Spleen (tissue), 11 donors: ENCODE data around the gene PPP1R13B. TPM values are rescaled to one million over a fixed set of nuclear protein-coding genes. Genes with fewer than 3 reads are reported as not detected.

Experiments used
- DNase-seq: peaks from one replicate; pipeline ENCODE4 v3.0.0-alpha.2; 2020
- H3K27ac ChIP-seq, 8 donors: fragments of 200-600 bp; sonication (generic) in 7 of 8; 1 replicate in 4 of 8; 2 replicates in 4 of 8; pipeline versions ENCODE4 v1.5.0 to v1.8.0; 2016 to 2021; ENCODE audit warnings: inconsistent platforms in 4 of 8, mild to moderate bottlenecking in 4 of 8, moderate library complexity in 1 of 8
- H3K27me3 ChIP-seq, 7 donors: fragments of 200-600 bp; sonication (generic) in 6 of 7; replicated peaks in 1 of 7; 1 replicate in 4 of 7; 2 replicates in 3 of 7; pipeline versions ENCODE4 v1.5.0 to v1.8.0; 2016 to 2021; ENCODE audit warnings: inconsistent platforms in 3 of 7, mild to moderate bottlenecking in 1 of 7
- H3K36me3 ChIP-seq, 6 donors: fragments of 200-600 bp; sonication (generic) in 5 of 6; 1 replicate in 4 of 6; 2 replicates in 2 of 6; pipeline versions ENCODE4 v1.5.0 to v1.8.0; 2016 to 2021; ENCODE audit warnings: inconsistent platforms in 2 of 6
- H3K4me1 ChIP-seq, 6 donors: fragments of 200-600 bp; sonication (generic) in 5 of 6; 1 replicate in 3 of 6; 2 replicates in 3 of 6; pipeline versions ENCODE4 v1.5.0 to v1.8.0; 2016 to 2021; ENCODE audit warnings: inconsistent platforms in 3 of 6
- H3K4me3 ChIP-seq, 8 donors: fragments of 200-600 bp; sonication (generic) in 7 of 8; 1 replicate in 4 of 8; 2 replicates in 4 of 8; pipeline versions ENCODE4 v1.5.0 to v1.8.0; 2016 to 2021; ENCODE audit warnings: inconsistent platforms in 4 of 8, mild to moderate bottlenecking in 4 of 8, moderate library complexity in 2 of 8
- H3K9me3 ChIP-seq, 8 donors: fragments of 200-600 bp; sonication (generic) in 7 of 8; 1 replicate in 4 of 8; 2 replicates in 4 of 8; pipeline versions ENCODE4 v1.5.0 to v1.8.0; 2016 to 2021; ENCODE audit warnings: inconsistent platforms in 4 of 8
- POLR2A ChIP-seq, 3 donors: fragments of 450-650 bp; IDR thresholded peaks; one replicate each; pipeline ENCODE4 v1.5.1; 2017; ENCODE audit warnings: antibody characterized with exemption in 3 of 3, mild to moderate bottlenecking in 1 of 3
- POLR2AphosphoS5 ChIP-seq, 3 donors: sonication (generic); formaldehyde crosslinking; IDR thresholded peaks; one replicate each; pipeline ENCODE4 v1.5.1; 2017; ENCODE audit warnings: antibody characterized with exemption in 3 of 3
- WGBS, 5 donors: extraction: QIAGEN DNeasy Blood & Tissue Kit in 3 of 5; methylation state at CpG; one replicate each; pipeline versions ENCODE4 v1.1.5 to v1.1.7; 2013 to 2018; 5-methylcytosine and 5-hydroxymethylcytosine counted together
- intact Hi-C: fragments of 100-400 bp; cut with DNase I; formaldehyde crosslinking; loops from one replicate; pipeline ENCODE4 v1.15.0; 2023; ENCODE audit warnings: low total_unique reads
- polyA plus RNA-seq, 3 donors: library from polyadenylated mRNA; stranded (reverse); fragments of 200-250 nt; gene quantifications; one replicate each; pipeline ENCODE4 v1.2.1, GENCODE V29; 2013
- total RNA-seq, 7 donors: library from RNA; depleted of rRNA in 3 of 7; stranded (reverse); fragments of >200 nt in 3 of 7; fragmentation: NEBNext Ultra II Directional in 4 of 7; extraction: Animal tissue kit (Norgen Biotek cat#: 25700) in 4 of 7; gene quantifications; one replicate each; pipeline versions ENCODE4 v1.1.0 to v1.2.1, GENCODE V29; 2016 to 2021
- TF ChIP-seq, protein P1 (sequence below), 11 experiments: fragments of 200-600 bp in 7 of 11; fragments of 450-650 bp in 4 of 11; sonication (generic) in 4 of 11; IDR thresholded peaks in 8 of 11; conservative IDR thresholded peaks in 3 of 11; 1 replicate in 7 of 11; 2 replicates in 4 of 11; pipeline versions ENCODE4 v1.4.0 to v1.8.0; 2016 to 2021; ENCODE audit warnings: antibody characterized with exemption in 11 of 11, inconsistent platforms in 4 of 11, mild to moderate bottlenecking in 1 of 11
- donor health status: healthy with polysubstance abuse.
- donor health status: DM: no; HTN: no; CAD: no; lungs with moderate emphysema.
- donor health status: DM: no; HTN: no; CAD: no.
- donor health status: Bipolar disorder and iron deficiency.
- donor health status: healthy.
- donor health status: DM: no; HTN: no; CAD: no.
- donor health status: DM: yes; HTN: yes; CAD: no.

Gene PPP1R13B
- total and polyA plus RNA-seq, 10 donors, result 5.7 to 95.3 (median 36.6) TPM

DNA sequence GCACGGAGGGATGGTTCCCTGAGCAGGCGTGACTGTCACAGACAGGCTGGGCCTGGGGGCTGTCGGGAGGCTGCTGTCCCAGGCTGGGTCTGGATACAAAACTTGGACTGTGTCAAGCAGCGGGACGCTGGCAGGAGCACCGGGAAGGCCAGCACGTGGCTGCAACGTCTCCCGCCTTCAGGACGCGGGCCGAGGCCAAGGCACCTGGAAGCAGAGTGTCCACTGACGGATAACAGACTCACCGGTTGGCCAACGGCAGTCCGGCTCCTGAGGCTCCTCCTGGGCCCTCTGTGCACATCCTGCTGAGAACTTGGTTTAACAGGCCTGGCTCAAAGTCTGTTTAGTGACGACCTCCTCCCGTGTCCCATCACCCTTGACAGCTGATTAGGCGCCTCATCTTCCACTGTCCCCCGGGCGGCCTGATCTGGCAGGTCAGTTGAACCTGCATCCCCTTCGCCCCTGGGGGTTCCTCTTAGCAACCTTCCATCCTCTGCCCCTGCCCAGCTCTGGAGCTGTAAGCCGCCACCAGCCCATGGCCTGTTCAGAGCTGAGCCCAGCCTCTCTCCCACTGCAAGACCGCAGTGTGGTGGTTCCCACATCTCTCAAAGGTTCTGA lies 134.6 kb downstream of the PPP1R13B start:
- DNase-seq, result no peak
- peaks cover 25 to 90% (median 77%) of the 10 kb centered on the region in 6 donors for H3K4me1 ChIP-seq
- no peak overlapping the region for H3K4me3 ChIP-seq
- H3K27me3 ChIP-seq, result no peaks in the 10 kb centered on the region
- H3K36me3 ChIP-seq, result peaks cover 0 to 27% (median 7%) of the 10 kb centered on the region in 6 donors
- TF ChIP-seq, protein P1, sequence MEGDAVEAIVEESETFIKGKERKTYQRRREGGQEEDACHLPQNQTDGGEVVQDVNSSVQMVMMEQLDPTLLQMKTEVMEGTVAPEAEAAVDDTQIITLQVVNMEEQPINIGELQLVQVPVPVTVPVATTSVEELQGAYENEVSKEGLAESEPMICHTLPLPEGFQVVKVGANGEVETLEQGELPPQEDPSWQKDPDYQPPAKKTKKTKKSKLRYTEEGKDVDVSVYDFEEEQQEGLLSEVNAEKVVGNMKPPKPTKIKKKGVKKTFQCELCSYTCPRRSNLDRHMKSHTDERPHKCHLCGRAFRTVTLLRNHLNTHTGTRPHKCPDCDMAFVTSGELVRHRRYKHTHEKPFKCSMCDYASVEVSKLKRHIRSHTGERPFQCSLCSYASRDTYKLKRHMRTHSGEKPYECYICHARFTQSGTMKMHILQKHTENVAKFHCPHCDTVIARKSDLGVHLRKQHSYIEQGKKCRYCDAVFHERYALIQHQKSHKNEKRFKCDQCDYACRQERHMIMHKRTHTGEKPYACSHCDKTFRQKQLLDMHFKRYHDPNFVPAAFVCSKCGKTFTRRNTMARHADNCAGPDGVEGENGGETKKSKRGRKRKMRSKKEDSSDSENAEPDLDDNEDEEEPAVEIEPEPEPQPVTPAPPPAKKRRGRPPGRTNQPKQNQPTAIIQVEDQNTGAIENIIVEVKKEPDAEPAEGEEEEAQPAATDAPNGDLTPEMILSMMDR (IDR thresholded peaks at IDR 0.05 in 8 of 11, conservative IDR thresholded peaks at IDR 0.05 in 3 of 11), result no peak
- TF ChIP-seq POLR2A (IDR thresholded peaks at IDR 0.05), result no peak
- TF ChIP-seq POLR2AphosphoS5 (IDR thresholded peaks at IDR 0.05), result peak in 1 of 3 donors; percentile 12
- no peaks in the 10 kb centered on the region for H3K9me3 ChIP-seq
- intact Hi-C loops, result no loop called here
- WGBS, 5 donors, result 78 to 89% (median 84%) methylated on average over 9 to 24 of the region's 24 CpGs
- peak overlapping the region; percentile 19 to 88 (median 78) for H3K27ac ChIP-seq

DNA sequence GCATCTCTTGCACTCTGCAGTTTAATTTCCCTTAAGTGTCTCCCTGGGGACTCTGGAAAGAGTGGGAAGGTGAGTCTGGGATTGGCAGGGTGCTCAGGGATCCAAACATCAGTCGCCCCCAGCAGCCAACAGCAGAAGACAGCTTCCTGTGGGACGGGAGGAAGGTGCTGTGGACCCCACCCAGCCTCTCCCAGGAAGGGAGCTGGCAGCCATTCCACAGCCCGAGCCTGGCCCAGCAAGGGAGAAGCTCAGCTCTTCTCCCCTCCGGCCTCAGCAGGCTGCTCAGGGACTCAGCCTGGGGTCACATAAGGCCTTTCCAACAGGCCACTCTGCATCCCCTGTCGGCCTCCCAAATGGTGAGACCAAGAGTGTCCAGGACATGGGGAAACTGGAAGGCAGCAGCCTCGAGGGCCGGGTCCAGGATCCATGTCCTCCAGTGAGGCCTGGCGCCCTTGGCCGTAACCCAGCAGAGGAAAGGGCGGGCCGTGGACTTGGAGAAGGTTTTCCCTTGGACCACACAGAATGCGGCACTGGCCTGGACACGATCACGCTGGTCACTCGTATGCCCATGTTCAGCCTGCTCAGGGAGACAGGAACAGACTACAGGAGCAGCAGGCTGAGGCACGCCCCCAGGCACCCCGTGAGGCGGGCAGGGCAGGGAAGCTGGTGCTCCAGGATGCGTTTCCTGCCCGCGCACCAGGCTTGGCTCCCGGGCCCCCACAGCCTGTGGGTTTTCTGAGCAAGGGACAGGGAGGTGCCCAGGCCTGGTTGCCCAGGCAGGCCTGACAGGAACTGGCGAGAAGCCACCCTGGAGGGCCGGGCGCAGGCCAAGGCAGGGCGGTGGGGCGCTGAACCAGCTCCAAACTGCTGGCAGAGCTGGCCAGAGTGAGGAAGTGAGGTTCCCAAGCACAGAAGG lies 135.6 kb downstream of the PPP1R13B start:
- Histone ChIP-seq H3K27me3 (no peaks in the 10 kb centered on the region), H3K36me3 (peaks cover 0 to 36% (median 14%) of the 10 kb centered on the region in 6 donors), H3K27ac (peak overlapping the region; percentile 19 to 88 (median 78)), H3K4me3 (no peak overlapping the region), H3K9me3 (no peaks in the 10 kb centered on the region), H3K4me1 (peaks cover 22 to 90% (median 74%) of the 10 kb centered on the region in 6 donors)
- no peak for TF ChIP-seq POLR2A (IDR thresholded peaks at IDR 0.05)
- TF ChIP-seq POLR2AphosphoS5 (IDR thresholded peaks at IDR 0.05), result peak; percentile 77 to 87 (median 82)
- 59 to 75% (median 69%) methylated on average over 10 to 27 of the region's 27 CpGs for WGBS, 5 donors
- peak; percentile 92 for DNase-seq
- intact Hi-C loops, result no loop called here

DNA sequence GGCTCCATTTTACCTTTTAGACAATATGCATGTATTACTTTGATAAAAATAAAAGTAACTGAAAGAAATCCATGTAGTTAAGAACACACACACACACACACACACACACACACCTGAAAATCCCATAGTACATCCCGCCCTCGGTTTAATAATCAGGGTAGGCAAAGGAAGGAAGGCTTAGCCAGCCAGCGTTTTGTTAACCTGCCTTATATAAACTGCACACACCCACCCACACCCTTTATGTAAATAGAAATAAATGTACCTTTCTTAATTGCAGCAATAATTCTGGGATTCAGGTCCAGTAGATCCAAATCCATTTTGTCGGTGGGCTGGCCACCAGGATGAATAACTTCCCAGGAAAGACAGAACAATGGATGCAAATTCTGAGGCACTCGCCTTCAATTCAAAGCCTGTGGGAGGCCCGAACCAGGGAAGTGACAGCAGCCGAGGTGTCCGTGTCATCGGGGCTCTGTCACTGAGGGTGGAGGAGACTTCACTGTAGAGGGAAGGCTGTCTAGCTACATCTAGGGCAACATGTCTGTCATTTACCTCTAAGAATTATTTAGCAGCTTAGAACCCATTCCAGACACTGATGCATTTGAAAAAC lies 136.5 kb downstream of the PPP1R13B start:
- H3K27me3 ChIP-seq, result no peaks in the 10 kb centered on the region
- peaks cover 21 to 93% (median 76%) of the 10 kb centered on the region in 6 donors for H3K4me1 ChIP-seq
- intact Hi-C loops, result no loop called here
- TF ChIP-seq POLR2AphosphoS5 (IDR thresholded peaks at IDR 0.05), result no peak
- TF ChIP-seq POLR2A (IDR thresholded peaks at IDR 0.05), result no peak
- TF ChIP-seq, protein P1 (IDR thresholded peaks at IDR 0.05 in 8 of 11, conservative IDR thresholded peaks at IDR 0.05 in 3 of 11), result no peak
- no peaks in the 10 kb centered on the region for H3K9me3 ChIP-seq
- no peak overlapping the region for H3K4me3 ChIP-seq
- peak overlapping the region in 6 of 8 donors; percentile 60 to 88 (median 80) for H3K27ac ChIP-seq
- peaks cover 0 to 45% (median 18%) of the 10 kb centered on the region in 6 donors for H3K36me3 ChIP-seq
- DNase-seq, result no peak
- 68 to 79% (median 73%) methylated on average over 9 of the region's 9 CpGs for WGBS, 5 donors

DNA sequence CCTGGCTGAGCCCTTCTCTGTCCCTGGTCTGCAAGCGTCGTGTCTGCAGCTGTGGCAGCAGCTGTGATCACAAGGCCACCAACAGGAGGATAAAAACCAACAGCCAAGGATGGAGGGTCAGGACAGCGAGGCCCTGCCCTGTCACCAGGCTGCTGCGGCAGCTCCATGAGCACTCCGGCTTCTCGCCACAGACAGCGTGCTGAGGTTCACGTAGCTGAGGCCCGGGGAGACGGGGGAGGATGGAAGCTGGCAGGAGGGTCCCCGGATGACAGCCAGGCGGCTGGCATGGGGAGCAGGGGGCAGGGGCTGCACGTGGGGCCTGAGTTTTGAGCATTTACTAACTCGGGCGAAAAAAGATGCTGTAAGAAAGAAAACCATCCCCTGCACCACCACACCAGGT lies 137.6 kb downstream of the PPP1R13B start:
- H3K4me3 ChIP-seq, result no peak overlapping the region
- H3K9me3 ChIP-seq, result no peaks in the 10 kb centered on the region
- peak overlapping the region in 5 of 8 donors; percentile 2 to 88 (median 29) for H3K27ac ChIP-seq
- TF ChIP-seq, protein P1 (IDR thresholded peaks at IDR 0.05 in 8 of 11, conservative IDR thresholded peaks at IDR 0.05 in 3 of 11), result no peak
- TF ChIP-seq POLR2A (IDR thresholded peaks at IDR 0.05) (no peak), POLR2AphosphoS5 (IDR thresholded peaks at IDR 0.05) (peak; percentile 45 to 66 (median 64))
- WGBS, 5 donors, result 83 to 87% (median 85%) methylated on average over 15 of the region's 15 CpGs
- no peaks in the 10 kb centered on the region for H3K27me3 ChIP-seq
- peaks cover 26 to 100% (median 78%) of the 10 kb centered on the region in 6 donors for H3K4me1 ChIP-seq
- DNase-seq, result no peak
- peaks cover 0 to 56% (median 19%) of the 10 kb centered on the region in 6 donors for H3K36me3 ChIP-seq
- intact Hi-C loops, result no loop called here
